Measurements from ENCODE around the gene BTBD18.

The BTBD18 gene

GRCh38 chr11:57775491-57775890, 23.9 kb upstream of the BTBD18 start:
- DNase-seq, result no peak

GRCh38 chr11:57773026-57773598, 21.5 kb upstream of the BTBD18 start:
- no peak for DNase-seq

GRCh38 chr11:57772562-57772961, 20.9 kb upstream of the BTBD18 start:
- DNase-seq, result no peak

GRCh38 chr11:57771365-57771764, 19.7 kb upstream of the BTBD18 start:
- DNase-seq, result no peak

- no peak for DNase-seq
Measured at GRCh38 chr11:57770793-57771192, 19.2 kb upstream of the BTBD18 start.

- no peak for DNase-seq
Measured at GRCh38 chr11:57764972-57765371, 13.4 kb upstream of the BTBD18 start.

- DNase-seq, result no peak
Measured at GRCh38 chr11:57764566-57764965, 12.9 kb upstream of the BTBD18 start.

- no peak for DNase-seq
Measured at GRCh38 chr11:57764021-57764420, 12.4 kb upstream of the BTBD18 start.

- no peak for DNase-seq
Measured at GRCh38 chr11:57763568-57763967, 11.9 kb upstream of the BTBD18 start.

- DNase-seq, result no peak
Measured at GRCh38 chr11:57762235-57762861, 10.7 kb upstream of the BTBD18 start.

- DNase-seq, result no peak
Measured at GRCh38 chr11:57761301-57762234, 9.9 kb upstream of the BTBD18 start, which contains the start of gene CTNND1. Gene CTNND1, plus strand, starts transcription at chr11:57761802. Its CDS starts 29,677 bp downstream, at chr11:57791479.

- no peak for DNase-seq
Measured at GRCh38 chr11:57758174-57758573, 6.6 kb upstream of the BTBD18 start.

- DNase-seq, result no peak
Measured at GRCh38 chr11:57752954-57753353, 1.3 kb upstream of the BTBD18 start.

- DNase-seq, result no peak
Measured at GRCh38 chr11:57751176-57751575, 443 bp downstream of the BTBD18 start.

- DNase-seq, result no peak
Measured at GRCh38 chr11:57746920-57747319, 4.7 kb downstream of the BTBD18 start.

- DNase-seq, result no peak
Measured at GRCh38 chr11:57745206-57745605, 6.4 kb downstream of the BTBD18 start.

- DNase-seq, result no peak
Measured at GRCh38 chr11:57744357-57744756, 7.3 kb downstream of the BTBD18 start.

- no peak for DNase-seq
Measured at GRCh38 chr11:57742087-57742452, 9.5 kb downstream of the BTBD18 start.

GRCh38 chr11:57741132-57742086, 10.2 kb downstream of the BTBD18 start, which contains the start of gene SELENOH:
Gene SELENOH, plus strand, starts transcription at chr11:57741491. Its CDS starts 105 bp downstream, at chr11:57741596.
- DNase-seq, result peak; percentile 81

GRCh38 chr11:57735619-57736298, 15.9 kb downstream of the BTBD18 start:
- no peak for DNase-seq

- DNase-seq, result no peak
Measured at GRCh38 chr11:57732661-57733060, 19.0 kb downstream of the BTBD18 start.

- no peak for DNase-seq
Measured at GRCh38 chr11:57729479-57729878, 22.1 kb downstream of the BTBD18 start.

All from NCI-H1436 treated with DMSO at 0.1 percent for 48 hours (cell line).